GM21825 (cell line): ENCODE data around the gene ZNF322.
"Not testable (repeated sequence)": the region's sequence is repeated elsewhere in the genome, so short reads cannot be mapped to it uniquely, and the experiment has no call there.

Experiments used
- ATAC-seq: cut with Tn5 transposase; IDR thresholded peaks from one replicate; pipeline ENCODE4 v1.9.1; 2021; ENCODE audit warnings: mild to moderate bottlenecking, moderate library complexity; ENCODE audit not compliant: unreplicated experiment

ZNF322 gene, protein sequence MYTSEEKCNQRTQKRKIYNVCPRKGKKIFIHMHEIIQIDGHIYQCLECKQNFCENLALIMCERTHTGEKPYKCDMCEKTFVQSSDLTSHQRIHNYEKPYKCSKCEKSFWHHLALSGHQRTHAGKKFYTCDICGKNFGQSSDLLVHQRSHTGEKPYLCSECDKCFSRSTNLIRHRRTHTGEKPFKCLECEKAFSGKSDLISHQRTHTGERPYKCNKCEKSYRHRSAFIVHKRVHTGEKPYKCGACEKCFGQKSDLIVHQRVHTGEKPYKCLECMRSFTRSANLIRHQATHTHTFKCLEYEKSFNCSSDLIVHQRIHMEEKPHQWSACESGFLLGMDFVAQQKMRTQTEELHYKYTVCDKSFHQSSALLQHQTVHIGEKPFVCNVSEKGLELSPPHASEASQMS

GRCh38 chr6:26659042-26659999 is at the start of gene ZNF322:
Gene ZNF322 (minus strand): TSS chr6:26659746. CDS start chr6:26638553, 21,193 bp downstream.
- peak; percentile 98 for ATAC-seq

- ATAC-seq: not testable (repeated sequence)
Observed at GRCh38 chr6:26705780-26706179, 46.2 kb upstream of the ZNF322 start.

DNA sequence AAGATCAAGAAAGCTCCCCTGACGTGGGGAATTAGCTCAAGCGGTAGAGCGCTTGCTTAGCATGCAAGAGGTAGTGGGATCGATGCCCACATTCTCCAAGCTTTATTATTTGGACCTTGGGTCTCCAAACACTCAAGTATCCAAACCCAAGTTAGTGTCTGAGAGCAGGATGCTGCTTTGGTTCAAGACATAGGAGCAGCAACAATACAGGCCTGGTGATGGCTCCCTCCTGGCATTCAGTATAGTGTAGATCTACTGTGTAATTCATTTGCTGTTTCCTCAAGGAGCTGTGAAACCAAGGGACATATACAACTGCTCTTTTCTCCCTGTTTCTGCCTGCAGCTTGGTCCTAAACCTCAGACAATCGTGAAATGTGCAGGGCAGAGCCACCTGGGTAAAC is 45.8 kb upstream of the ZNF322 start:
- not testable (repeated sequence) for ATAC-seq

- ATAC-seq: not testable (repeated sequence)
Observed at GRCh38 chr6:26701023-26701747, 41.6 kb upstream of the ZNF322 start.

DNA sequence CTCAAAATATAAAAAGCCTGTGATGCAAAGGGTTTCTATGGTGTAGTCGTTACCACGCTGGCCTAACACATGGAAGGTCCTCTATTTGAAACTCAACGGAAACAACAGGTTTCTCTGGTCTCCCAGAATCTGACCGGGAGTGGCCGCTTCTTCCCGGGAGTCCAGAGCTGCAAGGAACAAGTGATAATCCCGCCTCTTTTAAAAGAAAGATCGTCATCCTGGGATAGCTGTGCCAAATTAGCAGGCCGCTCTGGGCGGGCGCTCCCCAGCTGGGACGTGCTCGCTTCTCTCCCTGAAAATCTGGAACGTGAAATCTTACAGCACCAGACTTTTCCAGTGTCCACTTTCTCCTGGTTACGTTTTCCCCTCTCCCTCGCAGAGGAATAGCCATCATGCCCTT is 38.0 kb upstream of the ZNF322 start:
- ATAC-seq: not testable (repeated sequence)

GRCh38 chr6:26689324-26689947 is 29.9 kb upstream of the ZNF322 start:
- not testable (repeated sequence) for ATAC-seq

GRCh38 chr6:26682435-26683042 is 23.0 kb upstream of the ZNF322 start:
- not testable (repeated sequence) for ATAC-seq

- ATAC-seq: not testable (repeated sequence)
Observed at GRCh38 chr6:26673287-26673686, 13.7 kb upstream of the ZNF322 start.

- ATAC-seq: not testable (repeated sequence)
Observed at GRCh38 chr6:26670558-26670957, 11.0 kb upstream of the ZNF322 start.

GRCh38 chr6:26670003-26670402 is 10.5 kb upstream of the ZNF322 start:
- ATAC-seq: not testable (repeated sequence)

- peak; percentile 26 for ATAC-seq
Observed at GRCh38 chr6:26660000-26660361, 435 bp upstream of the ZNF322 start.

DNA sequence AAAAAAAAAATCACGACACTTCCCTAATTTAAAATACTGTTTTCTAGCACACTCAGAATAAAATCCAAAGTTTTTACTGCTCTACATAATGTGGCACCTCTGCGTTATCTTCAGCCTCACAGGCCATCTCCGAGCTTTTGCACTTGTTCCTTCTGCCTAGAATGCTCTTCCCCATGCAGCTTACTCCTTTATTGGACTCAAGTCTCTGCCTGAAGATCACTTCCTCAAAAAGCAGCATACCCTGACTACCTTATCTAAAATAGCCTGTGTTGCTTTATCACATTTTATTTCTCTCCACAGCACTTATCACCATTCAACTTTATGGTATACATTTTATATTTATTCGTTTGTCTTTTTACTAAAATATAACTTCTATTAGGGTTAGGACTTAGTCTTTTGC is 2.3 kb downstream of the ZNF322 start:
- no peak for ATAC-seq

DNA sequence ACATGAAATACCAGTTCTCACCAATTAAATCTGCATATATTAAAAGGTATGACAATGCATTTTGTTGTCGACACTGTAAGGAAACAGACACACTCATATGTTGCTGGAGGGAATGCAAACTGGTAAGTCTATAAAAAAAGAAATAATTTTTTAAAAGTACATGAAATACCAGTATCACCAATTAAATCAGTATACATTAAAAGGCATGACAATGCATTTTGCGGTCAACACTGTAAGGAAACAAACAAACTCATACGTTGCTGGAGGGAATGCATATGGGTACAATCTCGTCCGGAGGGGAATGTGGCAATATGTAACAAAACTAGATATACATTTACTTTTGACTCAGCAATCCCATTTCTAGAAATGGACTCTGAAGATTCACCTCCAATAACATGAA is 6.5 kb downstream of the ZNF322 start:
- no peak for ATAC-seq

- no peak for ATAC-seq
Observed at GRCh38 chr6:26651133-26651781, 8.3 kb downstream of the ZNF322 start.

DNA sequence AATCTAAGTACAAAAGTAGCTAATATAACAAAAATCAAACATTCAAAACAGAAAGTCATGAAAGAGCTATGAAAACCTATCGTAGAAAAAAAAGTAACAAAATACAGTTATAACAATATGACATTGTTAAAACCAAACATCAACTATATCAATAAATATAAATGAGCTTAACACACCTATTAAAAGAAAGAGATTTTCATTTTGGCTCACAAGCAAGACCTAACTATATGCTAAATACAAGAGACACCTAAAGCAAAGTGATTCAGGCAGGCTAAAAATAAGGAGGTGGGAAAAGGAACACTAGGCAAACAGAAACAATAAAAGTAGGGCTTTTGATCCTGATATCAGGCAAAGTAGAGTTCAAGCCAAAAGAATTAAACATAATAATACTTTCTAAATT is 13.5 kb downstream of the ZNF322 start:
- ATAC-seq: no peak

DNA sequence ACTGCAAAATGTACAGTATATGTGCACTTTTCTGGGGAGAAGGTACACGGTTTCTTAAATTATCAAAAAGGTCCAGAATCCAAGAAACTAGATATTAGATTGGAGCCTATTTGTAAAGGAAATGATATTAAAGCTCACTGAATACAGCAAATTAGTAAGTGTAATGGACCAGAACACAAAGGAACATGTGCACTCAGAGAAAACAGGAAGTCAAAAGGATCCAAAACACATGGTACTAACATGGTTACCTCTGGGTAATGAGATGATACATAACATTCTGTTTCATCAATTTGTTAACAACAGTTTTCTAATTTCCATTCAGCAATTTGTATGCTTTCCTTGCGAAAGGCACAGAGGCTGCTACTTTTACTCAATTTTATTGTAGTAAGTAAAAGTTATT is 18.7 kb downstream of the ZNF322 start:
- ATAC-seq: no peak

- no peak for ATAC-seq
Observed at GRCh38 chr6:26629359-26629758, 30.2 kb downstream of the ZNF322 start.

DNA sequence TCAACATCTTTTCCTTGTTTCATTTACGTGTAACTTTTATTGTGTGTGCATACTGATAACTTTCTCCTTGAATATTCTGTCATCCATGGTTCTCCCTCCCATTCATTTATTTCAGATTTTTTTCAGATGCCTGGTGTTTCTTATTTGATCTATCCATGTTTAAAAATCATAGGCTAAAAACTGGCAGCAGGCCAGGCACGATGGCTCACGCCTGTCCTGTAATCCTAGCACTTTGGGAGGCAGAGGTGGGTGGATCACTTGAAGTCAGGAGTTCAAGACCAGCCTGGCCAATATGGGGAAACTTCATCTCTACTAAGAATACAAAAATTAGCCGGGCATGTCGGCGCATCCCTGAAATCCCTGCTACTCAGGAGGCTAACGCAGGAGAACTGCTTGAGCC is 31.7 kb downstream of the ZNF322 start:
- ATAC-seq: no peak

- ATAC-seq: no peak
Observed at GRCh38 chr6:26624557-26624956, 35.0 kb downstream of the ZNF322 start.
